COLO829 (cell line): ENCODE results near the gene KRTAP10-12.
"Not testable (repeated sequence)": the region's sequence is repeated elsewhere in the genome, so short reads cannot be mapped to it uniquely, and the experiment has no call there.

Experiments used
- DNase-seq: peaks from one replicate; pipeline ENCODE4 v3.0.0; 2012; ENCODE audit warnings: low spot score

The KRTAP10-12 gene

DNA sequence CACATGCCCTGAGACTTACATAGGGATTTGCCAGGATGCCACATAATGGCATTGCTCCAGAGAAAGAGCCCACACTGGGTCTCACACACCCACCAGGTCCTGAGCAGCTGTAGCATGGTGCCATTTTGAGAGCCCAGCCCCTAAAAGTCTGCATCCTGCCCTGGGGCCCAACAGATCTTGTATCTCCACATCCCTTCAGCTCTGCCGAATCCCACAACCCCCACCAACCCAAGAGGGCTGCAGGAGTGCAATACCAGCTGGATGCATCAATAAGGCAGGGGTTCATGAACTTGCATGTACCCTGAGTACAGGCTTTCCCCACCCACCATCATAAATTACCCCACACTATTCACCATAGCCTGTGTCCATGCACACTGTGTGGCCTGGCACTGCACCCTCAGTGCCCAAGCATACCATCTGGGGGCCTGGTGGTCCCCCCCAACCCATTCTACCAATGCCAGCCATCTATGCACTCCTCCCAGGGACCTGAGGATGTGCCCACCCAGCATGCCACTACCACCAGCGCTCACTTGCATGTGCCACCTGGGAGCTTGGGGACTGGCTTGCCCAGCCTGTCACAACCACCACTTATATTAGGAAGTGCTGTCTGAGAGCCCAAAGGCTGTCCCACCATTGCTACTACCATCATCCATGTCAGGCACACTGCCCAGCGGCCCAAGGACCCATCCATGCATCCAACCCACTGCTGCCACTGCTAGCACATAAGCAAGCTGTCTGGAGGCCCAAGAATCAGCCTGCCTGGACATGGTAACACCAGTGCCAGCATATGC, 26.1 kb upstream of the KRTAP10-12 start:
- no peak for DNase-seq

DNA sequence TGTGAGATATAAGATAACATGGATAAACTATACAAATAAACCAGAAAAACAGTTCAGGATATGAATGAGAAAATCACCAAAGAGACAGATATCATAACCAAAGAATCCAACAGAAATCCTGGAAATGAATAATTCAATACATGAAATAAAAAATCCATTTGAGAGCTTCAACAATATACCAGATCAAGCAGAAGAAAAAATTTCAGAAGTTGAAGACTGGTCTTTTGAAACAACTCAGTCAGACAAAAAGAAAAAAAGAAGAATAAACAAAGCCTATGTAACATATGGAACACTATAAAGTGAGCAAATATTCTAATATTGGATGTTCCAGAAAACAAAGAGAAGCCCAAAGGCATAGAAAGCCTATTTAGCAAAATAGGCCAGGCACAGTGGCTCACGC, 25.1 kb upstream of the KRTAP10-12 start:
- no peak for DNase-seq

DNA sequence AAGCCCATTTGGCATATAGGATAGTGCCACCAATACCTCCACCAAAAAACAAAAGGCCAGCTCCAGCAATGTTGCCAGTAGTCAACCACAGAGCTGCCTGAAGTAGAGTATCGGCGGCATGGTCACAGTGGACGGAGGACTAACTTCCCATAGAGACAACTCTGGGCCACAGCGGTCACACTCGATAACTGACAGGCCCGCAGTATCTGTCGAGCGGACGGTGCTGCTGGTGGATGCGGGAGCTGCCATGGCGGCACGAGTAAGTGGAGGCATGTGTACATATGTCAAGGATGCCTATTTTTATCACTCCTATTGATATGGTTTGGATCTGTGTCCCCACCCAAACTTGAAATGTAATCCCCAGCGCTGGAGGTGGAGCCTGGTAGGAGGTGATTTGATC, 19.1 kb upstream of the KRTAP10-12 start:
- no peak for DNase-seq

DNA sequence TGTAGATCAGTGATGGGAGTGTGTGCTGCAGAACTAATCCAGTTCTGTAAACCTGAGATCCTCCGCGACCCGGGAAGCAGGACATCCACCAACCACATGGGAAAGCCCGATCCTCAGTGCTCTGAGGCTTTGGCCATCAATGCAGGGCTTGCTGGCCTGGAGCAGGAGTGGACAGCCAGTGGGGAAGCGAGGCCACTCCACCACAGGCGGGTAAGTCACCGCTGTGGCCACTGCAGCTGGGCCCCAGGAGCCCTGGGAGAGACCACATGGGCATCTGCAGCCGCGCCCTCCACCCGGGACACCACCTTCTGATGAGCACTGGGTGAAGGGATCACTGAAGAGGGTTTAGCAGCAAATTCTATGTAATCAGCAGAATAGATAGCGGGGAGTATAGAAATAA, 15.8 kb upstream of the KRTAP10-12 start:
- no peak for DNase-seq

DNA sequence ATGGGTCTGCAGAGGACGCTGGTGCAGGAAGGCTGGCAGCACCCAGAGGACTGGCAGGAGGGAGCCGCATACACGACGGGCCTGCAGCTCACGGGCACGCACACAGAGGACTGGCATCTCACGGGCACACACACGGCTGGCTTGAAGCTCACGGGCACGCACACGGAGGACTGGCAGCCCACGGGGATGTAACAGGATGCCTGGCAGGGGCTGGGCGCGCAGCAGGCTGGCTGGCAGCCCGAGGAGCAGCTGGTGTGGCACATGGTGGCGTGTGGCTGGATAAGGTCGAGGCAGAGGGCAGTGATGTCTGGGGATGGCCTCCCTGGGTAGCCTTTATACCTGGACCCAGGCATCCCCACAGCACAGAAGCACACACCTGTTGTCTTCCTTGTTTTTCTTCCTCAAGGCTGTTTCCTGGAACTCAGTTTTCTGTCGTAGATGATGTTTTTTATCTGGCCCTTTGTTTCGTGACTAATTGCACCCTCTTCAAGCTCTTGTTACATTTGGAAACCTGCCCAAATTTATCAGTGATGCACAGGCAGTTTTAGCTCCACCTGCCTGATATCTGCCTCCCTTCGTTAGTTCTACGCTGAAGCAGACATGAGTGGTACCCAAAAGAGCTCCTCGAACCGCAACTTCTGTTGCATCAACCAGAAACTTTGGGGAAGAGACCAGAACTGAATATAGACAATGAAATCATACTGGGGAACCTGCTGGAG, 15.0 kb upstream of the KRTAP10-12 start, which contains the start of gene KRTAP12-1:
Gene KRTAP12-1 (minus strand): TSS at position 303 of the 719 bp plus-strand sequence. CDS start 40 bp downstream, at position 263.
- DNase-seq, result no peak

DNA sequence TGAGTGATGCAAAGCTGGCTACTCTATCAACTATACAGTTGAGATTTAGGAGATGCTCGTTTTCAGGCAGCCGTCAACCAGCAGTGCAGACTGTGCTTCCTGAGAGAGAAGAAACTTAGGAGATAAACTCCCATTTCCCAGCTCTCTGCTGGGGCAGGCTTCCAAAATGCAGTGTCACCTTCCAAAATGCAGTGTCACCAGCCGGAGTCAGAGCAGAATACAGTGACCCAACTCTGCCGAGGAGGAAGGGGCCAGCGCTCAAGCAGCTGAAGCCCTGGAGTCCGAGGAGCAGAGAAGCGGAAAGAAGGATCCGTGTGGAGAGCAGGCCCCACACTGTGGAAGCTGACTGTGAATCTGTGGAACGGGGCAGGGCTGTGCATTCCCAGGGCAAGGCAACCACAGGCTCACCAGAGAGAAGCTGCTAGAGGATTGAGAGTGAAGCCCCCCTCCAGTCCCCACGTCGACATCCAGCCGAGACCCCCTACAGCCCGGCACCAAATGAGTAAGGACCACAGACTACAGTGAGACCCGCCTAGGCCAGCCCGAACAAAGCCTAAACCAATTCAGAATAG, 14.3 kb upstream of the KRTAP10-12 start:
- DNase-seq, result no peak

DNA sequence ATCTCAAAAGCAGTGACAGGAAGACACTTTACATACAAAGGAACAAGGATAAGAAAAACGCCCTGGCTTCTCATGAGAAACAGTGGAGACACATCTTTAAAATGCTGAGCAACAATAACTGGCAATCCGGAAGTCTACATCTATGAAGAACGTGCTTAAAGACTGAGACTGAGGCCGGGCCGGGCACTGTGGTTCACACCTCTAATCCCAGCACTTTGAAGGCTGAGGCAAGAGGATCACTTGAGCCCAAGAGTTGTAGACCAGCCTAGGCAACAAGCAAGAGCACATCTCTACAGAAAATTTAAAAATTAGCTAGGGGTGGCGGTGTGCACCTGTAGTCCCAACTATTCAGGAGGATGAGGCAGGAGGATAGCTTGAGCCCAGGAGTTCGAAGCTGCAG, 12.9 kb upstream of the KRTAP10-12 start:
- no peak for DNase-seq

DNA sequence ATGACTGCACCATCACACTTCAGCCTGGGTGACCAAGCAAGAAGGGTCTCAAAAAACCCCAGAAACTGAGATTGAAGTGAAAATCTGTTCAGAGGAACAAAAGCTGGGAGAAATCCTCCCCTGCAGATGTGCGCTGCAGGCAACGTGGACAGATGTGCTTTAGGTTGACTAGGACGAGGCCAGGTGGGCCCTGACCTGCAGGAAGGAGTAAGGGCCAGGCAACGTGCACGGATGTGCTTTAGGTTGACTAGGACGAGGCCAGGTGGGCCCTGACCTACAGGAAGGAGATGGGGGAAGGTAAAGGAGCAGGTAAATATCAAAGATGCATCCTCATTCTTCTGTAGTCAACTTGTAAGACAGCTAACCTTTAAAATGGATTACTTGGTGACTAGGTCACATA, 12.5 kb upstream of the KRTAP10-12 start:
- DNase-seq, result no peak

DNA sequence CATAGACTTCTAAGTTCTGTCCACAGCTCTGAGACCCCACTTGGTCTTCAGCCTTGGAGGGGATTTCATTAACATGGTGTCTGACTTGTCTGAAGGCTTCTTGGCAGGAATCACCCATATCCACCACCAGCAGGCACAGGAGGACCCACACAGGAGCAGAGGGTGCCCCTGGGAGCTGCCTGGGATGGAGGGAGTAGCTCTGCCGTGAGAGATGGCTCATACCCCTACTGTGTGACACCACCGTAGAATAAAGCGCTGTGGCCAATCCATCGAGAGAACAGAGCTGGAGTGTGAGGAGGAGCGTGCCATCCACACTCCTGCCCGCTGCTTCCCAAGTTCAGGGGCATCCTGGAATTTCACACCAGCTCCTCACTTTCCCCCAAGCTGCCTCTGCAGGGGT, 11.9 kb upstream of the KRTAP10-12 start:
- DNase-seq, result not testable (repeated sequence)

DNA sequence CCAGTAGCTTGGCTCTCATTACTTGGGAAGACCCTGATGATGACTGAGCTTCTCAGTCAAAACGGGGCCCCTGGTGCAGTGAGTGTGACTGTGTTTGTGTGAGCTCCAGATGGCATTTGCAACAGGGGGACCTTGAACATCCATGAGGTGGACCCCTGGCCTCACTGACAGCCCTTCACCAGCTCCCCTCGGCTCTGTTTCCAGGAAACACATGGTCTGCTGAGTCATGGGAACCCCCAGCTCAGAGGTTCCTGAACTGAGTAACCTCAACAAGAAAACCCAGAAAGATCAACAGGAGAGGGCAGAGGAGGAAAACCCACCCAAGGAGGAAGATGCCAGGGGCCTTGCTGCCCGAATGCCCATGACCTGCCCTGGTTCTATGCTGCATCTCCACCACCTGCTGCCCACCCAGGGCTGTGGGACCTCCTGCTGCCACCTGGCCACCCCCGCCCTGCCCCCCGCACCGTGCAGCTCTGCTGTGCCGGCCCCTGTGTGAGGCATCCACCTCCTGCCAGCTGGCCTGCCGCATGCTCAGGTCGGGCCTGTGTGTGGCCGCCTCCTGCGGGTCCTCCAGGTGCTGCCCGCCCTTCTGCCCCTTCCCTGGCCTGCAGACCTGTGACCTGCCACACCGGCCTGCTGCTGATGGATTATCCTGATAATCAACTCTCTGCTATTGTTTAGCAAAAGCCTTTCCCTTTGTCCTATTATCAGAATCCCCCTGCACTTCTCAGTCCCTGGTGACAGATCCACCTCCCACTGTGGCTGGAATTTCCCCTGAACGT, 10.8 kb upstream of the KRTAP10-12 start:
- no peak for DNase-seq

DNA sequence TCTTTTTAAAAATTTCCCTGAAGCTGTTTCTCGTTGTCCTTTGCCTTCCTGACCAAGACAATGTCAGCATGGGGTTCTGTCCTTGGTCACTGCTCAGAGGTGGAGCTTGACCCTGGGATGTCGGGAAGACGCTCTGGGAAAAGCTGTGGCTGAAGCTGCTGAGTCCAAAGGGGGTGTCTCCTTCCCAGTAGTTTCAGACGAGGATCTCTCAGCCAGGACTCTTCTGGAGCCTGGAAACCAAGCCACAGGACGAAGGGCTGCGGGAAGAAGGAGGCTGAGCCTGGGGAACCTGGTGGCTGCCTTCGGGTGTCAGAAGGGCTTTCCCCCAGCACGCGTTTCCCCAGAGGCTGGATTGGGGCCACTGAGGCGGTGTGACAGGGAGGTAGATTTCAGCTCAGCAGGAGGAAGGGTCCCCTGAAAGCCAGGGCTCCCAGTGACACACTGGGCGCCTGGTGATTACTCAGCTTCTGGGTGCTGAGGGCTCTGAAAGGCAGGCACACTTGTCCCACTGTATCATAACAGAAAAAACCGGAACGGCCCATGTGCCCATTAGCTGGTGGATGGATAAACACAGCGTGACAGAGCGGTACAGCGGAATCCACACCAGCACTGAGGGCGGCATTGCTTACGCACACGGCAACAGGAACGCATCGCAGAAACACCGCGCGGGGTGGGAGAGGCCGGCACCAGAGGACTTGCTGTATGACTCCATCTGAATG, 10.0 kb upstream of the KRTAP10-12 start:
- no peak for DNase-seq

DNA sequence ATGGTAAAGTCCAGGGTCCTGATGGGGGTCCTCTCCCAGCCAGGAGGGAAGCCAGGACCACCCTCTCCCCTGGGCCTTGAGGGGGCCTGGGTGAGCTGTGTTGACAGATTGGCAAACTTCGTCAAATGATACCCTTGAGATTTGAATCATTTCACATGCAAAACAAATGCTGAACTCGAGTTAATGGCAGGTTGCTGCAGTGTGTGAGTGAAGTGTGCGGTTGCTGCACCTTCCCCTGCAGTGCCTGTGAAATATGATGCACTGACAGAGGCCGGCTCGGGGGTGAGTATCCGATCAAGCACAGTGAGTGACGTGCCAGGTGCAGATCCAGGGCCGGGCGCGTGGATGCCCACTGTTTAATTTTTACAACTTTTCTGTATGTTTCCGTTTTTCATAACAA, 9.3 kb upstream of the KRTAP10-12 start:
- no peak for DNase-seq

DNA sequence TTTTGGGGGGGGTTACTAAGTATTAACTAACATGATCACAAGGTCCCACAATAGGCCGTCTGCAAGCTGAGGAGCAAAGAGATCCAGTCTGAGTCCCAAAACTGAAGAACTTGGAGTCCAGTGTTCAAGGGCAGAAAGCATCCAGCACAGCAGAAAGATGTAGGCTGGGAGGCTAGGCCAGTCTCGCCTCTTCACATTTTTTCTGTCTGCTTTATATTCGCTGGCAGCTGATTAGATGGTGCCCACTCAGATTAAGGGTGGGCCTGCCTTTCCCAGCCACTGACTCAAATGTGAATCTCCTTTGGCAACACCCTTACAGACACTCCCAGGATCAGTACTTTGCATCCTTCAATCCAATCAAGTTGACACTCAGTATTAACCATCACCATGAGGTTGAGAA, 7.2 kb upstream of the KRTAP10-12 start:
- DNase-seq, result not testable (repeated sequence)

DNA sequence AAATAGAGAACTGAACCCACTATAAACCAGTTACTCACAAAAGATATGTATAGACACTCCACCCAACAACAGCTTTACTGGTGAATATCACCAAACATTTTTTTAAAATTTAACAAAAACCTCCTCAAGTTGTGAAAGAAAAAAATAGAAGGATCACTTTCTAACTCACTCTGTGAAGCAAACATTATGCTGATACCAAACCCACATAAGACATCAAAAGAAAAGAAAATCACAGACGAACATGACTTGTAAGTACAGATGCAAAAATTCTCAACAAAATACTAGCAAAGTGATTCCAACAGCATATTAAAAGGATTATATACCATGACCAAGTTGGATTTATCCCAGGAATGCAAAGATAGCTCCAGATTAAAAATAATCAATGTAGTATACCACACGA, 5.3 kb upstream of the KRTAP10-12 start:
- DNase-seq, result no peak

DNA sequence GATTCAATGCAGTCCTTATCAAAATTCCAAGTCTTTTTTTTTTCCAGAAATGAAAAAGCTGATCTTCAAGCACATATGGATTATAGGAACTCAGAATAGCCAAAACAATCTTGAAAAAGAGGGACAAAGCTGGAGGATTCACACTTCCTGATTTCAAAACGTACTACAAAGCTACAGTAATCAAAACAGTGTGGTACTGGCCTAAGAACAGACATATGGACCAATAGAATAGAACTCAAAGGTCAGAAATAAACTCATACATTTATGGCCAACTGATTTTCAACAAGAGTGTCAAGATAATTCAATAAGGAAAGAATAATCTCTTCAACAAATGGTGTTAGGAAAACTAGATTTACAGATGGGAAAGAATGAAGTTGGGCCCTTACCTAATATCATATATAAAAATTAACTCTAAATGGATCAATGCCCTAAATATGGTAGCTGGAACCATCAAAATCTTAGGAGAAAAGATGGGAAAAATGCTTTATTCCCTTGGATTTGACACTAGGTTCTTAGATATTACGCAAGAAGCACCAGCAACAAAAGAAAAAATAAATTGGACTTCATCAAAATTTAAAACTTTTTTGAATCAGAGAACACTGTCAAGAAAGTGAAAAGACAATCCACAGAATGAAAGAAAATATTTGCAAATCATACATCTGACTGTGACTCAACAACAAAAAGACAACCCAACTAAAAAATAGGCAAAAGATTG, 4.0 kb upstream of the KRTAP10-12 start:
- DNase-seq, result no peak

DNA sequence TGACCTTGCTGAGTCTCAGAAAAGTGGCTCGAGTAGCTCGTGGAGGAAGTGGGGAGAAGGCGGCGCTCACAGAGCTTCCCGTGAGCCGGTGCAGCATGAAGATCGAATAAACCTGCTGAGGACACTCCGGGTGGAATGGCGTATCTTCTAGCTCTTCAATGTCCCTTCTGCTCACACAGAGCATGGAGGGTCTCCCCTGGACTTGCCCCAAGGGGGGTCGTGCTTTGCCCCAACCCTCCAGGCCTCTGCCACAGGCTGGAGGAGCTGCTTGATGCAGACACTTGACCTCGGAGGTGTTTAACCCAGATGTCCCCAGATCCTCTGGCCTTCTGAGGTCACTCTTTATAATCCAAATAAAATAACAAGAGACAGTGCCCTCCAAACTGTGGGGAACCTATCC, 2.2 kb upstream of the KRTAP10-12 start:
- DNase-seq, result no peak

DNA sequence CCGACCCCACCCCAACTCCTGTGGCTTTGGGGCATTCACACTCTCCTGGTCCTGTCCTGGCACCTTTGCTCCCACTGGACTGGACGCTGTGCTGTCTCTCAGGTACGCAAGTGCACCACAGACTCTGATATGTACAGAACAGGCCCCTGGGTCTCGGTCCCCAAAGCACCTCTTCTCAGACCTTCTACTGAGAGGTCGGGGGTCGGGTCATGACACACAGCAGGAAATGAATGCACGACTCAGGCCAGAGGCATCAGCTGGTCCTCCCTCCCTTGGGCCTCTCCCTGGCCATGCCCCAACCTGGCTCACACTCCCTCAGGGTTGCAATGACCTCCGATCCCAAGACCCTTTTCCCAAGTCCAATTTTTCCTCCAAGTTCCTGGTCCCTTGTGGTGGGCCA, 1.8 kb upstream of the KRTAP10-12 start:
- no peak for DNase-seq

DNA sequence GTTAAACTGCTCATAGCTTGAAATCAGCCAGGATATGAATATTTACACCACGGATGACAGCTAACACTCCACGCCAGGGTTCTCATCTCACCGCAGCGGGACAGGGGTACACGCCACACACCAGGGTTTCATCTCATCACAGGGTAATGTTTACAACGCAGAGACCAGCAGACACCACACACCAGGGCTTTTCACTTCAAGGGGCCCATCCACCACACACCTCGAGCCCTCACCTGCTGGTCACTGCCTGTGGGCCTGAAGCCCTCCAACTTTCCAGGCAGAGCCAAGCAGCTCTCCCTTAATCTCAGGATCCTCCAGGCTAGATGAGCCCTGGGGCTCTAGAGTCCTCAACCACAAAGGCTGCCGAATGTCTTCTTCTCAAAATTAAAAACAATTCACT, 1.3 kb upstream of the KRTAP10-12 start:
- DNase-seq, result no peak

DNA sequence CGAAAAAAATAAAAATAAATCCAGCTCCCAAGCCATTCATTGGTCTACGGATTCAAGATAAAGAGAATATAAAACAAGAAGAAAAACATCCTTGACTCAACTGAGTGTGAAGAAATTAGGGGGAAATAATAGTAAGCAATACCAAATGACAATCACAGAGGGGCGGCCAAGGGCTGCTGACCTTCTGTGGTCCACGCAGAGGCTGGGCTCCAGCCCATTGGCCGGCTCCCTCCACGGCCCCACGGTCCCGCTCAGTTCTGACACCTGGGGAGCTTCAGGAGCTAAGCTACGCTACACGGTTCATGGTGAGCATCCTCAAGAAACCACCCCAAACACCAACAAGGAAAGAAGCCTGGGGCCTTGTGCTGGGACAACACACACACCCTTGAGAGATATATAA, 400 bp upstream of the KRTAP10-12 start:
- no peak for DNase-seq

DNA sequence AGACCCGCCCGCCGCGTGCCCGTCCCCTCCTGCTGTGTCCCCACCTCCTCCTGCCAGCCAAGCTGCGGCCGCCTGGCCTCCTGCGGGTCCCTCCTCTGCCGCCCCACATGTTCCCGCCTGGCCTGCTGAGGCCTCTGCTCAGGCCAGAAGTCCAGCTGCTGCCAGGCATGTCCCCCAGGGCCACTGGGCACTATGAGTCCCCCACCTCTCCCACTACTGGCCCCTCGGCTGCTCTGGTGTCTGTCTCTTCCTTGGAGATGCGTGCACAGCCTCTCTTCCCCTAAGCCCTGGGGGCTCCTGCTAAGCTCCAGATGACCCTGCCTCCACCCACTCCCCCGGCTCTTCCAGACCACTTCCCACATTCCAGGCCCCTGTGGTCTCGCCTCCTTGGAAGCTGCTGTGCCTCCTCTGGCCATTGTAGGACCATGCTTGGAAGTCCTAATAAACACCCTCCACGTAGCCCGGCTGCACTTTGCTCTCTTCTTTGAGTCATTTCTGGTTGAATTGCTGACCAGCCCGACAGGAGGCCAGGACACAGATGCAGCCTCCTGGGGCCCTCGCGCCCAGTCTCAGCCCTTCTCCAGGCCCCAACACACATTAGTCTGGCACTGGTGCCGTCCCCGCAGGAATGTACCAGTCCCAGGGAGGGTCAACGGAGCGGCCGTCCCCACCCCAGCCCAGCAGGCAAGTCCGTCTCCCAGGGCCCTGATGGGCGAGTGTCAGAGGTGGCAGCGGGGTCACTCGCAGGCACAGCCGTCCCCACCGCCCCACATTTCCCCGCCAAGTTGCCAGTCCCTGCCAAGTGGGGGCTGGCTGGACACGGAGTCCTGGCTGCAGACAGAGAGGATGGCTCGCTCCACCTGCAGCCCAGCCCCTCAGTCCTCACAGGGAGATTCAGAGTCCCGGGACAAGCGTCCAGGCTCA, 1.1 kb downstream of the KRTAP10-12 start:
- DNase-seq, result no peak
